Measurements from ENCODE around the gene SENP5.

SENP5 gene

DNA sequence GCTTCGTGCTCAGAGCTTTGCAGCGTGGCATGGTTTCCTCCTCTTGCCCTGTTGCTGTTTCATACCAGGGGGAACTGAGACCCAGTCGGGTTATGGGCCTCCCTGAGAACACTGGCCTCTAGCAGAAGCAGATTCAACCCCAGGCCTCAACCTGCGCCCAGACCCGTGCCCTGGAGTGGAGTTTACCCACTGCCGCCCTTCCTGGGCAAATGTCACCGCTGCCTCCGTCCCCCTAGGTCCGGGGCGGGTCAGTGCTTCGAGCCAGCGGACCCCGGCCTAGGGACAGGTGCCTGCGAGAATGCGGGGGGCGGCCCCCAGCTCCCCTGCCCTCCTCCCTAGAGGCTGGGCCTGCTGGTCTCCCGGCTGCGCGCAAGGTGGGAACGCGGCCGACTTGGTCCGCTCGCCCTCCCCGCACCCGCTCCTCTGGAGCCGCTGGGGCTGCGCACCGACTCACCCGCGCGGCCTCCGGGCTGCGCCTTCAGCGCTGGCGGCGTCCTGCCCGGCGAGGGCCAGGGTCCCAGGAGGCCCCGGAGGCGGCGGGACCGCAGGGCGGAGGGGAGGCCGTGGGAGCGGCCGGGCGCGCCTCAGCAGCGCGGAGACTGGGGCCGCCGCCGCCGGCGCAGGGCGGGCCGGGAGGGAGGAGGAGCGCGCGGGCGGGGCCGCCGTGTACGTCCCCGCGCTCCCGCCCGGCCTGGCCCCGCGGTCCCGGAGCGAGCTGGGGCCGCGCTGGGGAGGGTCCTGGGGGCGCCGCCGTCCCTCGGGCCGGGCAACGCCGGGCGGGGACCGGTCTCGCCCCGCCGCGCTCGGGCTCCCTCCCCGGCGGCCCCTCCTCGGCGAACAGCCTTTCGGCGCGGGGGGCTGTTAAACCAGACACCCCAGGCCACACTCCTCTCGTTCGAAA lies 100.8 kb downstream of the SENP5 start, which contains the start of gene PIGZ:
Gene PIGZ (minus strand): TSS at position 601 of the 901 bp plus-strand sequence. CDS start 16,802 bp downstream, outside the sequence.
- peak; percentile 23 for DNase-seq

DNA sequence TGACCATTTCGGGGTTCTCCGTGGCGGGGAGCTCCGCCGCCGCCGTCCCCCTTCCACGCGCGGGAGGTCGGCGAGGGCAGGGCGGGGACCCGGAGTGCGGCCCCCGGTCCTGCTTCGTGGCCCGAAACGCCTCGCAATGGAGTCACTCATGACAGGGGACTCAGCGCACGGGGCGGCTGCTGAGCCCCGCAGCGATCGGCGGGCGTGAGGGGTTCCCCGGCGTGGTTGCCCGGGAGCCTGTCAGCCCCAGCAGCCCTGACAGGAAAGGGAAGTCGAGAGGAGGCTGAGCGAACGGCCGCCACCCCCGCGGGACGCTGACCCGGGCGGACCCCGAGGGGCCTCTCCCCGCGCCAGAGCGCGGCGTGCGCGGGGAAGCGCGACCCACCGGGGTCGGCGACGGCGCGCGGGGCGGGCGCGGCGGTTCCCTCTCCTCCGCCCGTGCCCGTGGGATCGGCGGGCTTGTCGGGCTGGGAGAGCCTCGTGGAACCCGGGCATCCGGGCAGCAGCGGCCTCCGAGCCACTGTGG lies 101.5 kb downstream of the SENP5 start:
- peak; percentile 12 for DNase-seq

DNA sequence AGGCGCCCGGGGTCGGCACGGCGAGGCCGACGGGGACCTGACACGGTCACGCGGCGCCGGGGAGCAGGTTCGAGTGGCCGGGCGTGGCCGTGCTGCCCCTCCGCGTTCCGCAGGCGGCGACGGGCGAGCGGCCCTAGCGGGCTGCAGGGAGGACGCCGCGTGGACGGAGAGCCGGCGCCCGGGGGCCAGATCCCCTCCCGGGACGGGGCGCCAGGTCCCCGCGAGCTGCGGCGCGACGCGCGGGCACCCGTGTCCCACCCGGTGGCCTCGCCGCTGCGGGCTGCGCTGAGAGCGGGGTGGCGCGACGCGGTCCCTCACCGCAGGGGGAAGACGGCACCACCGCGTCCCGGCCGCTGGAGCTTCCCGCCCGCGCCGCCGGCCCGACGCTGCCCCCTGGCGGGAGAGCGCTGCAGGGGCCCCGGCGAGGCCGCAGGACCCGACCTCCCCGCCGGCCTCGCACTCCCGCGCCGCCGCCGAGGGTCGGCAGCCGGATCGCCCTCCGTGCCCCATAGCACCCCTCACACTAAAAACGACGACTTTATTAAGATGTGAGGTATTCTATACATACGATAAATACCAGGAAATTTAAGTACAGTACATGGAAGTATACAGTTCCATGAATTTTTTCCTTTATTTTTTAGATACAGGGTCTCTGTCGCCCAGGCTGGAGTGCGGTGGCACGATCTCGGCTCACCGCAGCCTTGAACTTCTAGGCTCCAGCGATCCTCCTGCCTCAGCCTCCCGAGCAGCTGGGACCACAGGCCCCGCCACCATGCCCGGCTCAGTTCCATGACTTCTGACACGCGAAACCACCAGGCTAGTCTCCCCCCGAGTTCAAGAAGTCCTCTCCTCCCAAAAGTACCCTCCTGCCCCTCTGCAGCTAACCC lies 102.2 kb downstream of the SENP5 start:
- DNase-seq = peak; percentile 61

DNA sequence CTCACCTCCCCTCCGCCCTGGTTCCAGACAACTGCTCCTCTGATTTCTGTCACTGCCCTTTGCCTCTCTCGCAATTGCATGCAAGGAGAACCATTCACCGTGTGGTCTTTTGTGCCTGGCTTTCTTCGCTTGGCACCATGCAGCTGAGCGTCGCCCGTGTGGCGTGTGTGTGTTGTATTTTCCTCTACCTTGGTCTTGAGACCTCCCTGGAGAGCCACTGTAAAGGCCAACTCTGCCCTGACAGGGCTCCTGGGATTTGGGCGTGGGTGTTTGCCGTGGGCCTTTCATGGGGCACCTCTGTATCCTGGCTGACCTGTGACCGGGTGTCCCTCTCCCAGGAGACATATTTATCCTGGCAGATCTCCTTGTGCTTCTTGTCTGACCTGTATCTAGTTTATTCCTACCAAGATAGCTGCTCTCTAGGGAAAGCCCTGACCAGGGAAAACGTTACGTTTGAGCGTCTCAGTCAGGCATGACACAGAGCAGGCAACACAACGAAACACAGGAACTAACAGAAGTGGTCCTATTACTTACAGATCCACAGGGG lies 102.9 kb downstream of the SENP5 start:
- no peak for DNase-seq

DNA sequence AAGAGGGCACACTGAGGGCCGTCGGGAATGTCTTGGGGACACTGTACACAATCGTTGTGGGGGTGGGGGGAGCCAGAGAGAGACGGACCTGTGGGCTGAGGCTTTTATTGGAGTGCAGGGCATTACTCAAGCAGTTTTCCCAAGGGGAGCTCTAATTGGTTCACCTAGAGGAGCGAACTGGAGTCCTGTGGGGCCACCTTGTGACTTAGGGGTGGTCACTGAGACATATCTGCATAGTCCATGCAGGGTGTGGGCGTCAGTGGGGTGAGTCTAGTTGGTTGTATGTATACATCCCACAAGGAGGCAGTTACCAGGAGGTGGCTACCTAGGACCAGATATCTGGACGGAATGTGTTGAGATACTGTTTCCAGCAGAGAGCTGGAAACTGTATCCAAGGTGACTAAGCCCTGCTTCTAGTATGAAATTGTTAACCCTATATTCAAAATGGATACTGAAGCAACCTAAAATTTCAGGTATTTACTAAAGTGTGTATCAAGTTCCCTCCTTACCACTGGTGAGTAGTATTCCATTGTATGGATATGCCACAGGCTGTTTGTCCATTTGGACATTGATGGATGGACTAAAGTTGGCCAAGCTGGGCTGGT lies 103.5 kb downstream of the SENP5 start:
- DNase-seq = no peak

DNA sequence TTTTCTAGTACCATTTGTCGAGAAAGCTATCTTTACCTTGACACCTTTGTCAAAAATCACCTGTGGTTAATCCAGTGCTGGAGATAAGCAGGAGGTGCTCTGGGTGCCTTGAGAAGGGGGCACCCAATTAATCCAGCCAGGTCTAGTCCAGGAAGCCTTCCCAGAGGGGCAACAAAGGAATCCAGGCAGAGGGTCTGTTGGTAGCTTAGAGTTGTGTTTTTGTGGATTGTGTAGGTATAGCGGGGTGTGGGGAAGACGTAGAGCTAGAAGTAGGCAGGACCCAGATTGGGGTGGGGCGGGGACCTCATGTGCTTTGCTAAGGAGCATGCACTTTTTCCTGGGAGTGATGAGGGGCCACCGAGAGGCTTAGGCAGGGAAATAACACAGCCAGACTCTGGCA lies 106.9 kb downstream of the SENP5 start:
- DNase-seq = no peak

DNA sequence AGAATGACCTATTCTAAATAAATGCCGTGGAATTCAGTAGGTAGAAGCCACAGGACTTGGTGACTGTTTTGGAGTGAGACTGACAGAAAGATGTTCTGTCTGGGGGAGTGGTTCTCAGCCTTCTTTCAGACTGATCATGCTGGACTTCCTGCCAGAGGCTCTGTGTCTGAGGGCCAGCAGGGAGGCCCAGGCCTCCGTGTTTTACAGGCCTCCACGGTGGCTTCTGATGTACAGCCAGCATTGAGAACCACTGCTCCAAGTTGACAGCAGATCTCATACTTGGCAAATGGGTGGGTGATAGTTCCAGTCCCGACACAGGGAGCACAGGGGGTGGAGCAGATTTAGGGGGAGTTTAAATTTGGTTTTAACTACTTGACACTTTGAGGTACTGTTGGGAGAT lies 107.6 kb downstream of the SENP5 start:
- no peak for DNase-seq

DNA sequence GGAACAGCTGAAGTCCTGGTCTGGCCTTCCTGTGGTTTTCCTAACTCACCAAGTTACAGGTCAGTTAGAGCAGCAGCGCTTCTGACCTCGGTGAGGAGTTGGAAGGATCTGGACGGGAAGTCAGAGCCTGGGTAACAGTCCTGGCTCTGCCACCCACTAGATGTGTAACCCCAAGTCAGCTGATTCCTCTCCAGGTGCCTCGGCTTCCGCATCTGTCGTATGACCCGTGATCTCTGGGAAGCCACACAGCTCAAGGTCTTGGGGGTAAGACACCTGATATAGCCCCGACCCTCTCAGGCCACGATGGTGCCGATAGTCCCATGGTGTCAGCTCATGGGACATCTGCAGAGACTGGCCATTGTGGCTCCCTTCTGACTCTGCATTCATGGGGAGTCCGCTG lies 109.2 kb downstream of the SENP5 start:
- DNase-seq = no peak

DNA sequence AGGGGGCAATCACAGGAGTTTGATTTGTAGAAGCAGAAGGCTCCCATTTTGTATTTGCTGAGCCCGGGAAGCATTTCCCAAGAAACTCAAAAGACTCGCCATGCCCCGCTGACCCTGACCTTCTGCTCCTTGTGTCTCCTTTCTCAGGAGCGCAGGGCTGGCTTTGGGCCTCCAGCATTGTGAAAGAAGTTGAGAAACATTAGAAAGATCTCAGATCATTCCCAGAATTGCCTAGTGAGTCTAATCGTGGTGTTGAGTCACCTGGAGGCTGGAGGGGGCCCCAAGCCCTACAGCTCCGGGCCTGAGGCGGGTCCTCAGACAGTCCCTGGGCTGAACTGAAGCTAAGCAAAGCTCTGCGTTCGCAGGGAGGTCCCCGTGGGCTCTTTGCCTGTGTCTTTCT lies 111.8 kb downstream of the SENP5 start:
- no peak for DNase-seq

DNA sequence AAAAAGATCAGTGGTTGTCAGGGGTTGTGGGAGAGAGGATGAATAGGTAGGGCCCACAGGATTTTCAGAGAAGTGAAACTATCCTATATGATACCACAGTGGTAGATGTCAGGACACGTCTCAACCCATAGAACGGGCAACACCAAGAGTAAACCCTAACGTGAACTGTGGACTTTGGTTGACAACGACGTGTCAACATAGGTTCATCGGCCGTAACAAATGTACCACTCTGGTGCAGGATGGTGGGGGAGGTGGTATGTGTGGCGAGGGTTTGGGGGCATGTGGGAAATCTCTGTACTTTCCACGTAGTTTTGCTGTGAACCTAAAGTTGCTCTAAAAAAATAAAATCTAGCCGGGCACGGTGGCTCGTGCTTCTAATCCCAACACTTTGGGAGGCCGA lies 113.9 kb downstream of the SENP5 start:
- DNase-seq = no peak

DNA sequence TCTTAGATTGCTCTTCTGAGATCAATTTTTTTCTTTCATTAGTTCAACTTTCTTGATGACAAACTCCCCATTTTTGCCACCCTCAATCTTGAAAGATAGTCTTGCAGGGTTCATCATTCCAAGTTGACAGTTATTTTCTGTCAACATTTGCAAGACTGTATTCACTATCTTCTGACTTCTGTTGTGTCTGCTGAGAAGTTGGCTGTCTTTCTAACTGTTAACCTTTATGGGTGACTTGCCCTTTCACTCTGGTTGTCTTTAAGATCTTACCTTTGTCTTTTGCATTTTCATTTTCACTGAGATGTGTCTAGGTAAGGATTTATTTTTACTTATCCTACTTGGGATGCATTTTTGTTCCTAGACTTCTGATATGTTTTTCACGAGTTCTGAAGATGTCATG lies 115.5 kb downstream of the SENP5 start:
- DNase-seq = no peak

All from NCI-H1105 treated with DMSO at 0.1 percent for 48 hours (cell line).